OCI-LY1 (cell line): ENCODE data around the gene NDUFAF2.

ENCODE experiments used
- H2AFZ ChIP-seq: fragments of 200-600 bp; sonication (generic), shearing (Covaris generic); 2 replicates; pipeline ENCODE4 v1.6.0; 2014; ENCODE audit warnings: antibody characterized with exemption, mild to moderate bottlenecking, low read length
- H3F3A ChIP-seq: fragments of 200-600 bp; sonication (generic), shearing (Covaris generic); 2 replicates; pipeline ENCODE4 v1.6.0; 2014; ENCODE audit warnings: mild to moderate bottlenecking, antibody characterized with exemption, low read length, moderate library complexity; ENCODE audit not compliant: insufficient read depth
- H3K27ac ChIP-seq: fragments of 200-600 bp; sonication (generic); 2 replicates; pipeline ENCODE4 v1.5.1; 2014; ENCODE audit warnings: low read length, mixed run types, mild to moderate bottlenecking, low read depth; ENCODE audit not compliant: poor library complexity, severe bottlenecking
- H3K27me3 ChIP-seq: fragments of 200-600 bp; sonication (generic); 2 replicates; pipeline ENCODE4 v1.6.0; 2014; ENCODE audit warnings: antibody characterized with exemption, mild to moderate bottlenecking, low read length, moderate library complexity; ENCODE audit not compliant: insufficient read depth
- H3K36me3 ChIP-seq: fragments of 200-600 bp; sonication (generic); 2 replicates; pipeline ENCODE4 v1.6.1; 2014; ENCODE audit warnings: mild to moderate bottlenecking, antibody characterized with exemption, low read length, moderate library complexity, mixed read lengths; ENCODE audit not compliant: insufficient read depth
- H3K4me1 ChIP-seq: fragments of 200-600 bp; sonication (generic); 2 replicates; pipeline ENCODE4 v1.5.1; 2014; ENCODE audit warnings: mild to moderate bottlenecking, low read length, moderate library complexity; ENCODE audit not compliant: insufficient read depth, severe bottlenecking
- H3K4me2 ChIP-seq: fragments of 200-600 bp; sonication (generic), shearing (Covaris generic); 2 replicates; pipeline ENCODE4 v1.6.1; 2014; ENCODE audit warnings: low read length
- H3K4me3 ChIP-seq: fragments of 200-600 bp; sonication (generic); 2 replicates; pipeline ENCODE4 v1.5.1; 2014; ENCODE audit warnings: low read length, low read depth, mild to moderate bottlenecking, mixed read lengths; ENCODE audit not compliant: poor library complexity, severe bottlenecking
- H3K79me2 ChIP-seq: fragments of 200-600 bp; shearing (Covaris generic); 2 replicates; pipeline ENCODE4 v1.6.1; 2016; ENCODE audit warnings: mixed run types, low read length, mixed read lengths; ENCODE audit not compliant: insufficient read depth
- H3K9ac ChIP-seq: fragments of 200-600 bp; sonication (generic), shearing (Covaris generic); 2 replicates; pipeline ENCODE4 v1.6.1; 2014; ENCODE audit warnings: mild to moderate bottlenecking, low read length, mixed read lengths
- H3K9me2 ChIP-seq: fragments of 200-600 bp; sonication (generic), shearing (Covaris generic); 2 replicates; pipeline ENCODE4 v1.6.1; 2014; ENCODE audit warnings: low read depth, mild to moderate bottlenecking, low read length, mixed read lengths
- H3K9me3 ChIP-seq: fragments of 200-600 bp; shearing (Covaris generic); 2 replicates; pipeline ENCODE4 v1.6.1; 2014; ENCODE audit warnings: low read length, mixed read lengths
- H4K20me1 ChIP-seq: fragments of 200-600 bp; sonication (generic), shearing (Covaris generic); 2 replicates; pipeline ENCODE4 v1.6.0; 2016; ENCODE audit warnings: mild to moderate bottlenecking, low read length; ENCODE audit not compliant: insufficient read depth
- EZH2 ChIP-seq: fragments of 200-600 bp; sonication (generic), shearing (Covaris generic); IDR thresholded peaks from 2 replicates; pipeline ENCODE4 v1.8.0; 2017; ENCODE audit warnings: borderline replicate concordance, mixed run types, mild to moderate bottlenecking, antibody characterized with exemption, low read length, moderate library complexity, mixed read lengths
- TF ChIP-seq, protein P1 (sequence below): fragments of 200-600 bp; sonication (generic), shearing (Covaris generic); IDR thresholded peaks from 2 replicates; pipeline ENCODE4 v1.5.1; 2017; ENCODE audit warnings: mild to moderate bottlenecking, antibody characterized with exemption, low read length, moderate library complexity, mixed read lengths

NDUFAF2 gene

DNA sequence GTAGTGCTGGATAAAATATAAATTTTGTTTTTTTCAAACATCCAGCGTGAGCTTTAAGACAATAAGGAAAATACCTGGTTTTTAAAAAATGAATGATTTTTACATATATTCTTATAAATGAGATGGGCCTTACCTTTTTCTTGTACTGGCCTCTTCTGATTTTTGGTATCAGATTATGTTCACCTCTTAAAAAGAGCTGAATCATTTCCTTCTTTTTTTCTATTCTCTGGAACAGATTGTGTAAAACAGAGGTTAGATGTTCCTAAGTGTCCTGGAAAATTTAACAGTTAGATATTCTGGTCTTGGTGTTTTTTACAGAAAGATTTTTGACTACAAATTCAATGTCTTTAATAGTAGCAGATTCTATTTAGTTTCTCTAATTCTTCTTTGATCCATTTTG is 74.6 kb downstream of the NDUFAF2 start:
- H3K4me1 ChIP-seq = no peaks in the 10 kb centered on the region
- no peak for TF ChIP-seq EZH2
- TF ChIP-seq, protein P1, sequence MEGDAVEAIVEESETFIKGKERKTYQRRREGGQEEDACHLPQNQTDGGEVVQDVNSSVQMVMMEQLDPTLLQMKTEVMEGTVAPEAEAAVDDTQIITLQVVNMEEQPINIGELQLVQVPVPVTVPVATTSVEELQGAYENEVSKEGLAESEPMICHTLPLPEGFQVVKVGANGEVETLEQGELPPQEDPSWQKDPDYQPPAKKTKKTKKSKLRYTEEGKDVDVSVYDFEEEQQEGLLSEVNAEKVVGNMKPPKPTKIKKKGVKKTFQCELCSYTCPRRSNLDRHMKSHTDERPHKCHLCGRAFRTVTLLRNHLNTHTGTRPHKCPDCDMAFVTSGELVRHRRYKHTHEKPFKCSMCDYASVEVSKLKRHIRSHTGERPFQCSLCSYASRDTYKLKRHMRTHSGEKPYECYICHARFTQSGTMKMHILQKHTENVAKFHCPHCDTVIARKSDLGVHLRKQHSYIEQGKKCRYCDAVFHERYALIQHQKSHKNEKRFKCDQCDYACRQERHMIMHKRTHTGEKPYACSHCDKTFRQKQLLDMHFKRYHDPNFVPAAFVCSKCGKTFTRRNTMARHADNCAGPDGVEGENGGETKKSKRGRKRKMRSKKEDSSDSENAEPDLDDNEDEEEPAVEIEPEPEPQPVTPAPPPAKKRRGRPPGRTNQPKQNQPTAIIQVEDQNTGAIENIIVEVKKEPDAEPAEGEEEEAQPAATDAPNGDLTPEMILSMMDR = no peak
- H2AFZ ChIP-seq = no peak overlapping the region
- no peaks in the 10 kb centered on the region for H3K27me3 ChIP-seq
- H3K79me2 ChIP-seq = no peaks in the 10 kb centered on the region
- H3K9me2 ChIP-seq = no peaks in the 10 kb centered on the region
- no peak overlapping the region for H3K27ac ChIP-seq
- no peak overlapping the region for H3K9ac ChIP-seq
- no peaks in the 10 kb centered on the region for H3K9me3 ChIP-seq
- H3F3A ChIP-seq = no peaks in the 10 kb centered on the region
- no peaks in the 10 kb centered on the region for H3K36me3 ChIP-seq
- no peak overlapping the region for H3K4me3 ChIP-seq
- H3K4me2 ChIP-seq = no peak overlapping the region
- no peaks in the 10 kb centered on the region for H4K20me1 ChIP-seq

DNA sequence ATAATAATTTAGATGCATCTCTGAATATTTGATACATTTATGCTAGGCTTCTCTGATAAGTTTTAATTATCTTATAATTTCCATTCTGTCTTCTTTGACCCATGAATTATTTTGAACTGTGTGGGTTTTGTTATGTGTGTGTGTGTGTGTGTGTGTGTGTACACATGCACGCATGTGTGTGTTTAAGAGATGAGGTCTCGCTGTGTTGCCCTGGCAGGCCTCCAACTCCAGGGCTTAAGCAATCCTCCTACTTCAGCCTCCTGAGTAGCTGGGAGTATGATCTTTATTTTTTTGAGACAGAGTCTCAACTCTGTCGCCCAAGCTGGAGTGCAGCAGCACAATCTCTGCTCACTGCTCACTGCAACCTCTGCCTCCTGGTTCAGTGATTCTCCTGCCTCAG is 75.4 kb downstream of the NDUFAF2 start:
- Histone ChIP-seq H3F3A (no peaks in the 10 kb centered on the region), H3K9me2 (no peaks in the 10 kb centered on the region), H3K79me2 (no peaks in the 10 kb centered on the region), H3K27ac (no peak overlapping the region), H3K4me1 (no peaks in the 10 kb centered on the region), H3K27me3 (no peaks in the 10 kb centered on the region), H3K9ac (no peak overlapping the region), H3K4me2 (no peak overlapping the region), H2AFZ (no peak overlapping the region), H3K9me3 (no peaks in the 10 kb centered on the region), H4K20me1 (no peaks in the 10 kb centered on the region), H3K4me3 (no peak overlapping the region), H3K36me3 (no peaks in the 10 kb centered on the region)
- no peak for TF ChIP-seq EZH2
- TF ChIP-seq, protein P1 = no peak

DNA sequence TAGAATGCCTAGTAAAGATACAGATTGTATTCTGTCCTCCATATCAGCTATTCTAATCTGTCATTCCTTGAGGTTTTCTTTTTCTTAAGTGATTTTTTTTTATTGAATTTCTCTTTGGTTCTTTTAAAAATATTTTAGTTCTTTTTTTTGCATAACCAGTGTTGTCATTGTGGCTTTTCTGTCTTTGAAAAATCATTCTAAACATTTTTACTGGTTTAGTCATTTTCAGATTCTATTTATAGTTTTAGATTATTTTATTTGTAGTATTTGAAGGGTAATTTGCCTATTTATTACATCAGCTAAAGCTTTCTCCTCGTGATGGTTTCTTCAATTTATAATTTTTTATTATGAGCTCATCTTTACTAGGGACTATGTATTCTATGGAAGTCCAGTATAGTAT is 78.1 kb downstream of the NDUFAF2 start:
- Histone ChIP-seq H3K79me2 (no peaks in the 10 kb centered on the region), H3K4me1 (no peaks in the 10 kb centered on the region), H3K4me2 (no peak overlapping the region), H3K27me3 (no peaks in the 10 kb centered on the region), H3K4me3 (no peak overlapping the region), H3F3A (no peaks in the 10 kb centered on the region), H3K9me3 (no peaks in the 10 kb centered on the region), H3K27ac (no peak overlapping the region), H3K9me2 (no peaks in the 10 kb centered on the region), H2AFZ (no peak overlapping the region), H3K36me3 (no peaks in the 10 kb centered on the region), H4K20me1 (no peaks in the 10 kb centered on the region), H3K9ac (no peak overlapping the region)
- TF ChIP-seq, protein P1 = no peak
- TF ChIP-seq EZH2 = no peak
